ENCODE results near the gene DNAJB6. TPM values are rescaled to one million over a fixed set of nuclear protein-coding genes. Genes with fewer than 3 reads are reported as not detected.

DNAJB6 gene
- total RNA-seq, 2 donors from 2014 or later: 68.3 to 199 TPM

- 85% methylated on average over 32 of the region's 32 CpGs for WGBS
- intact Hi-C loops (cut with DNase I): no loop called here
- Histone ChIP-seq H3K27me3 (replicated peaks; ENCODE audit: insufficient read depth) (no peaks in the 10 kb centered on the region), H3K4me3 (no peak overlapping the region), H3K27ac (no peak overlapping the region), H3K9me3 (no peaks in the 10 kb centered on the region), H3K4me1 (replicated peaks) (no peaks in the 10 kb centered on the region), H3K36me3 (no peaks in the 10 kb centered on the region)
- DNase-seq (ENCODE audit: low spot score): no peak
- no peak for TF ChIP-seq CTCF (IDR thresholded peaks at IDR 0.05)
- TF ChIP-seq POLR2A (IDR thresholded peaks at IDR 0.05): no peak
- no peak for TF ChIP-seq POLR2AphosphoS5 (IDR thresholded peaks at IDR 0.05)
These were observed 69.4 kb downstream of the DNAJB6 start for GRCh38 chr7:157405914-157406810.

DNA sequence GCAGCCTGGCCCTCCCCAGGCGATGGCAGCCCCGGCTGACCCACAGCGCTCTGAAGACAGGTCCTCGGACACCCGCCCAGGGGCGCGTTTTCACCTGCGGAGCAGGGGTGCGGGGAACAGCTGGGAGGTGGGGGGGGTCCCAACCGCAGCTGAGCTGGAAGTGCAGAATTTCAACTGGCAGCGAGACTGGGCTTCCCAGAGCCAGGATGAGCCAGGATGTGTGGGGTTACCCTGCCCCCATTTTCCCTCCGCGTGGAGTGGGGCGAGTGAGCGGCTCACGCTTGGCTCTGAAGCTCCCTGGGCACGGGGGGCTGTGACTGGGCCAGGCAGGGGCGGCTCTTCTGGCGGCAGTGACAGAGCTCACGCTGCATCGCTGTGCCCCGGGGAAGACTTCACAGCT is 70.2 kb downstream of the DNAJB6 start:
- no peak for TF ChIP-seq POLR2A (IDR thresholded peaks at IDR 0.05)
- no peak for TF ChIP-seq POLR2AphosphoS5 (IDR thresholded peaks at IDR 0.05)
- TF ChIP-seq CTCF (IDR thresholded peaks at IDR 0.05): no peak
- WGBS: 97% methylated on average over 22 of the region's 22 CpGs
- Histone ChIP-seq H3K27ac (no peak overlapping the region), H3K4me3 (no peak overlapping the region), H3K9me3 (no peaks in the 10 kb centered on the region), H3K36me3 (no peaks in the 10 kb centered on the region), H3K4me1 (replicated peaks) (no peaks in the 10 kb centered on the region), H3K27me3 (replicated peaks; ENCODE audit: insufficient read depth) (no peaks in the 10 kb centered on the region)
- DNase-seq (ENCODE audit: low spot score): no peak
- intact Hi-C loops (cut with DNase I): no loop called here

DNA sequence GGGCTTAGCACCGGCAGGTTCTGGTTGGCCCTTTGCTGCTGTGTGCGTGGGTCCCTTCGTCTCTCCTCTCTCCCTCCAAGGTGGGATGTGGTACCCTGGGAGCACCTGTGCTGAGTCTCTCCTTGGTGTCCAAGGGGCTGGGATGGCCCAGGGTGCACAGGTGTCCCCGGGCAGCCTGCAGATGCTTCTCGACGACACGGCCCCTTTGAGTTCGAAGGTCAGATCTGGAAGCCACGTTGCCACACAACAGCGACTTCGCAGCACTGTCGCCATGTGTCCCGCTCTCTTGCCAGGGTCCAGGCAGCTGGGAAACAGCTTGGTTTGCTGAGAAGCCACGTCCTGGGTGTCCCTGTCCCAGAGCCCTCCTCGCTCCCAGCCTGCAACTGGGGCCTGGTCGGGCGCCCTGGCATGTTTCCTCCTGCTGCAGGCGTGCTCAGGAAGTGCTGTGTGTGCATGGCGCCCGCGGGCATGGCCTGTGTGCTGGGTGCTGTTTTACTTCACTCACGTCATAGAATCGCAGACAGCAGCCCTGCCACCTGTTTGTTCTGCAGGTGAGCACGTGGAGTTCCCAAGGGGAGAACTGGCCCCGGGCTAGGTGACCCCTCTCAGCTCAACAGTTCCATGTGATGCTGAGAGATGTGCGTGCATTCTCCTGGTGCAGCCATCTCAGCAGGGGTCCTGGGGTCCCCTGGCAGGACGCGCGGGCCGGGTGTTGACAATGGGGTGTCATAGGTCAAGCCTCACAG is 70.9 kb downstream of the DNAJB6 start:
- H3K36me3 ChIP-seq: no peaks in the 10 kb centered on the region
- no peaks in the 10 kb centered on the region for H3K4me1 ChIP-seq (replicated peaks)
- H3K27ac ChIP-seq: no peak overlapping the region
- H3K9me3 ChIP-seq: no peaks in the 10 kb centered on the region
- H3K4me3 ChIP-seq: no peak overlapping the region
- WGBS: 89% methylated on average over 30 of the region's 30 CpGs
- H3K27me3 ChIP-seq (replicated peaks; ENCODE audit: insufficient read depth): no peaks in the 10 kb centered on the region
- intact Hi-C loops (cut with DNase I): no loop called here
- no peak for DNase-seq (ENCODE audit: low spot score)
- TF ChIP-seq POLR2A (IDR thresholded peaks at IDR 0.05) (no peak), CTCF (IDR thresholded peaks at IDR 0.05) (no peak), POLR2AphosphoS5 (IDR thresholded peaks at IDR 0.05) (no peak)

GRCh38 chr7:157408258-157409101 is 71.7 kb downstream of the DNAJB6 start:
- H3K9me3 ChIP-seq: no peaks in the 10 kb centered on the region
- no peak overlapping the region for H3K4me3 ChIP-seq
- no peaks in the 10 kb centered on the region for H3K27me3 ChIP-seq (replicated peaks; ENCODE audit: insufficient read depth)
- intact Hi-C loops (cut with DNase I): no loop called here
- no peak overlapping the region for H3K27ac ChIP-seq
- no peaks in the 10 kb centered on the region for H3K4me1 ChIP-seq (replicated peaks)
- 90% methylated on average over 29 of the region's 29 CpGs for WGBS
- DNase-seq (ENCODE audit: low spot score): no peak
- H3K36me3 ChIP-seq: no peaks in the 10 kb centered on the region
- TF ChIP-seq POLR2A (IDR thresholded peaks at IDR 0.05): no peak
- TF ChIP-seq POLR2AphosphoS5 (IDR thresholded peaks at IDR 0.05): no peak
- no peak for TF ChIP-seq CTCF (IDR thresholded peaks at IDR 0.05)
